GM12872 (cell line): ENCODE data around the gene EFR3B.

Experiments used
- TF ChIP-seq, protein P1 (sequence below): IDR thresholded peaks from 3 replicates; pipeline ENCODE4 v1.5.1; 2011; ENCODE audit warnings: low read depth, mild to moderate bottlenecking, low read length, moderate library complexity; ENCODE audit not compliant: insufficient read depth

The EFR3B gene

DNA sequence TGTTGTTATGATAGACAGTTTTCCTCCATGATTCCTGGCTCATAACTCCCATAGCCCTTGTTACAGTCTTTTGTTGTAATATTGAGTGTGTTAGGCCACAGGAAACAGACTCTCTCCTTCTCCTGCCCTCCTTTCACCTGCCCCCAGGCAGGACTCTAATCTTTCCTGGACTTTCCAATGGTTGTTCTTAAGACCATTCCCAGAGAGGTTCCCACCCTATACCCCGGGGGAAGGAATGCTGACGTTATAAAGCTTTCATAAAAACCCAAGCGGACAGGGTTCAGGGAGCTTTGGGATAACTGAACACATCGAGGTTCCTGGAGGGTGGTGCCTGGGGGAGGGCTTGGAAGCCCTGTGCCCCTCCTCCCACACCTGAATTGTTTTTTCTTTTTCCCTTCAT is 2.8 kb upstream of the EFR3B start:
- TF ChIP-seq, protein P1, sequence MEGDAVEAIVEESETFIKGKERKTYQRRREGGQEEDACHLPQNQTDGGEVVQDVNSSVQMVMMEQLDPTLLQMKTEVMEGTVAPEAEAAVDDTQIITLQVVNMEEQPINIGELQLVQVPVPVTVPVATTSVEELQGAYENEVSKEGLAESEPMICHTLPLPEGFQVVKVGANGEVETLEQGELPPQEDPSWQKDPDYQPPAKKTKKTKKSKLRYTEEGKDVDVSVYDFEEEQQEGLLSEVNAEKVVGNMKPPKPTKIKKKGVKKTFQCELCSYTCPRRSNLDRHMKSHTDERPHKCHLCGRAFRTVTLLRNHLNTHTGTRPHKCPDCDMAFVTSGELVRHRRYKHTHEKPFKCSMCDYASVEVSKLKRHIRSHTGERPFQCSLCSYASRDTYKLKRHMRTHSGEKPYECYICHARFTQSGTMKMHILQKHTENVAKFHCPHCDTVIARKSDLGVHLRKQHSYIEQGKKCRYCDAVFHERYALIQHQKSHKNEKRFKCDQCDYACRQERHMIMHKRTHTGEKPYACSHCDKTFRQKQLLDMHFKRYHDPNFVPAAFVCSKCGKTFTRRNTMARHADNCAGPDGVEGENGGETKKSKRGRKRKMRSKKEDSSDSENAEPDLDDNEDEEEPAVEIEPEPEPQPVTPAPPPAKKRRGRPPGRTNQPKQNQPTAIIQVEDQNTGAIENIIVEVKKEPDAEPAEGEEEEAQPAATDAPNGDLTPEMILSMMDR = no peak

DNA sequence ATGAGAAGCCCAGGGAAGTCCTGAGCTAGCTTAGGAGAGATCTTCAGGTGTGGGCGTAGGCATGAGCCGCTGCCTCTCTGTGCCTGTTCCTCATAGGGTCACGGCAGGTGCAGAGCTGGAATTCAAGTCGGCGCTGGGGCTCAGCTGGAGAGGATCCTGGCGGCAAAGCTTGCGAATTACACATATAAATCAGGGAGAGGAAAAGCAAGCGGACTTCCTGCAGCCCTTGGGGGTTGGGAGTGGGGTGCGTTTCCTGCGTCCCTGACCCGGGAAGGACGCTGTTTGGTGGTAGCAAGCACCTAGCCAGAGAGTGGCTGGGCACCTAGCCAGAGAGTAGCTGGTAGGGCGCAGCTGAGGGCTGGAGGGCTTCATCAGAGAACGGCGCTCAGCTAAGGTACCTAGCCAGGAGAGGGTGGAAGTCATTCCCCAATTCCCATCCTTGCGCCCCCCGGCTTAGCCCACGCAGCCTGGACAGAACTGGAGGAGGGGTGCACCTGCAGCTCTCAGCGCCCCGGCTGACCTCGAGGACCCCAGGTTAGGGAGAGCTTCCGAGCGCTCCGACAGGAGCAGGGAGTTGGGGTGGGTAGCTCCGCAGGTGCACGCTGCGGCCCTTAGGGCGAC is 459 bp upstream of the EFR3B start:
- TF ChIP-seq, protein P1 = peak; percentile 25; the same call in 1 of the 3 replicates

DNA sequence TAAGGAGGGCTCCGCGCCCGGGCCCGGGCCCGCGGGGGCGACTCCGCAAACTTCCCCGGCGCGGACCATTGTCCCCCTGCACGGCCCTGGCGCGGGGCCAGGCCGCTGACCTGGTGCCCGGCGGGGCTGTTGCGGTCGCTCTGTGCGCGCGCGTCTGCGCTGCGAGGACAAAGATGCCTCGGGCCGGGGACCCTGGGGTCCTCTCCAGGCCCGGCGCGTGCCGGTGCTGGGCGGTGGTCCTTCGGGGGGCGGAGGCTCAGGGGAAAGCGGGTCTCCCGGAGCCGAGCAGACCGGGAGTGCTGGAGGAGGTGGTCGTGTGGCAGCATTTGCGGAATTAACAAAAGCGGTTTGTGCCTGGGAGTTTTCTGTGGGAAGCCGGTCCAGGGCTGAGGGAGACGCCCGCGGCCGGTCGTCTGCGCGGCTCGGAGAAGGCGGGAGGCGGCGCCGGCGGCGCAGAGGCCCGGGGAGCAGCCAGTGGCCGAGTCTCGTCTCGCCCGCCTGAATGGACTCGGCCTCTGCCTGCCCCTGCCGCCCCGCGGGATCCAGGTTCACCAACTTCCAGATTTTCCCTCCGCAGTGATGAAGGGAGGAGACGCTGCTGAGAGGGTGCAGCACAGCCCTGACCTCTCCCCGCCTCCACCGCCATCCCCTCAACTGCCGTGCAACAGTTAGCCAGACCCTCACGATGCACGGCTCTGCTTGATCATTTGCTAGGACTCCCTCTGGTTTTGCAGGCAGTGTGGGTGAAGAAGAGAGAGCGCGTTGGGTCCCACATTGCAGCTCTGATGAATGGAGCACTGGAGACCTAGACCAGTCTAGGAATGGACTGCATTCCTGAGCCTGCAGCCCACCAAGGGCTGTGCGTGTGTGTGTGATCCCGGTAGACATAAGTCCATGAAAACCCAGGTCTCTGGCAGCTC is 705 bp downstream of the EFR3B start:
- TF ChIP-seq, protein P1 = no peak

DNA sequence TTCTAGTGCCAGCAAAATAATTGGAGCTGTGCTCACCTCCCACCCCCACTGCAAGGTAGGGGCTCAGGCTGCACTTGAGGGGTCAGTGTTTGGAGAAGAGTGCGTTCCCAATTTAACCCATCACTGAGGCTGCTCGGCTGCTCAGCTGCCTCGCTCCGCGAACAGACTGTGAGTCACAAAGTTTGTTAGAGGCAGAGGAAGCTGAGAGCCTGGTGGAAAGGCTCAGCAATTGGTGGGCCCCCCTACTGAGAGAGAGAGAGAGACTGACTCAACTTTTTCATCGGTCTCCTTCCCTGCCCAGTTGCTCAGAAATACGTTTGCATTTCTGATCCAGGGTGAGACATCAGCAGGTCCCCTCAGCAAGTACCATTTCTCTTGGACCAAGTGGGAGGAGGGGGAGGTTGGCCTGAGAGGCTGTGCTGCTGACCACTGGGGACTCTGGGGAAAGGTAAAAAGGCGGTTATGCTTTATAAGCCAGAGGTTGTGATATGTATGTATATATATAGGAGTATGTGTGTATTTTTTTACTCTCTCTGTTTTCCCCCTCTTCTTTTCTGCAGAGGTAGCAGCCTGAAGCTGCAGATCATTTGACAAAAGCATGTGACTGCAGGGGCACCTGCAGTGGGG is 1.5 kb downstream of the EFR3B start:
- TF ChIP-seq, protein P1 = no peak

DNA sequence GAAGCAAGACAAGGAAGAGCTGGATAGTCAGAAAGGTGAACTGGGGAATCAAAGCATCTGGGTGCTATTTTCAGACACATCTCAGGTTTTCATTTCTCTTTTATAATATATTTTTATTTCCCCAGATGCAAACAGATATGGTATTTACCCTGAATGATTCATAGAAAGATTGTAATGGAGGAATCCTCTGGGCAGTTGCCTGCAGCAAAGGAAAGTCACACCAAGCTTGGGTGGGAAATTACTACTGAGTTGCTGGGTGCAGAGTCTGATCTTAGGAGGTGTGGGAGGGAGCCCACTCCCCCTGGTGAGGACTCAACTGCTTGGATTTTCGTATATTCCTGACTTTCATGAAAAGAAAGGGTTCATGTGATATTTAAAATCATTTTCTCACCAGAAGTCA is 2.1 kb downstream of the EFR3B start:
- TF ChIP-seq, protein P1 = no peak

DNA sequence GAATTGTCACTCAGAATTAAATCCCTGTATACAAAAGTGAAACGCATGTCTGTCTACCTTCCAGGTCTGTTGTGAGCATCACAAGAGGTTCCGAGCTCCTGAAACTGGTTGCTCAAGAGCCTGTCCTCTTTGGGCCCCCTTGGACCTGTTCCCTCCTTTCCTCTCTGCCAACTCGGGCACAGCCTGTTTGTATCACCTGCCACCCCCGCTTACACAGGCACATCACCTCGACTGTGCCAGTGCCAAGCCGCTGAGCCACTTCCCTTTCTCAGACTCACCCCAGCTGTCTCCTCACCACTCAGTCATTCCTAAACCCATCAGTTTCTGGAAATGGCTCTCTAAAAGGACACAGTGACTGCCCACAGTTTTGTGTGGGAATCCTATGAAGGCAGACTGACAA is 3.1 kb downstream of the EFR3B start:
- TF ChIP-seq, protein P1 = no peak

DNA sequence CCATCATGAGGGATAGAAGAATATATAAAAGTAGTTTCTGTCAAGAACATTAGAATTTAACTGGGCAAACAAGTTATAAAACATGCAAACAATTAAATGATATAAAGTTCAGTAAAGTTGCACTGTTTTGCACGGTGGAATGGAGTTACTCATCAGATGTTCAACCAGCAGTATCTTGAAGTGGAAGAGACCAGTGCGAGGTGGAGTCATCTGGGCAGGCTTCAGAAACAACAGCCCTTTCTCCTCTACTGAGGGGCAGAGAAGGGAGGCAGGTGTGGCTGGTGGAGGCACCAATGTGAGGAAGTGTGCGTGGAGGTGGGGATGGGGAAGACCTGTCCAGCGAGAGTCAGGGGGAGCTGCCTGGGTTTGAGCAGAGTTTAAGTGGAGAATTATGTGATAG is 7.5 kb downstream of the EFR3B start:
- TF ChIP-seq, protein P1 = no peak
